ENCODE measurements around the gene EIF4E2. TPM values are rescaled to one million over a fixed set of nuclear protein-coding genes. Genes with fewer than 3 reads are reported as not detected.

The EIF4E2 gene
- total RNA-seq, 3 donors from 2014 or later (not counting 1 experiment from before 2014, with no cell fraction given) = 62.2 to 67.6 (median 63.5) TPM

DNA sequence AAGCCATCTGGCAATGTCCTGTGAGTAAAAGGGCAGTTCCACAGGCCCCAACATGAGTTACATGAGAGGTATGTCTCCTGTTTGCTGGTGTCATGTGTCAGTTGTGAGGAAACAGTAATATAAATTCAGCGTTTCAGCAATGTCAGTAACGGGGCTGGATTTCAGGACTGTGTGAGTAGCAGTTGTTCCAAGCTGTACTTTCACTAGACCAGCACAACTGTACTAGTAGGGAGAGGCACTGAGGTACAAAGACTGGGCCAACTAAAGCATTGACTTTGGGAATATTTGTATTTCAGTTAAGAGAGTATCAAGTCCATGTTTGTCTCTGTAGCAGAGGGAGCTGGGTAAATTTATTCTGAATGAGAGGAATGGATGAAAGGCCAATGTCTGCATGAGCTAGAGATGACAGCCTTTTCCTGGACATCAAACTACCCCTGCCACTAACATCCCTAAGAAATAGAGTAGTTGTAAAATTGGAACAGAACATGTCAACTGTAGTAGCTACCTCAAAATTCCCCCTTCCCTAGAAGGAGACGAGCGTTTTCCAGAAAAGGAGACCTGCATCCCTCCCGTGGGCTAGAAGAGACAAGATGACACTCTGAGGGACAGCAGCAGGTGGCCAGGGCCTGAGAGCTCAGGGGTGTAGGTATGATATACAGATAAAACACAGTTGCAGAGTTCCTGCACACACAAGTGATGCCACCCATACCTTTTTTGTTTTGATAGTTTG, 24.4 kb downstream of the EIF4E2 start:
- no peaks in the 10 kb centered on the region for H3K4me1 ChIP-seq (ENCODE audit: control insufficient read depth, insufficient read depth, low read length)
- DNase-seq (no peak), ATAC-seq (no peak)
- no peaks in the 10 kb centered on the region for H3K27me3 ChIP-seq (ENCODE audit: control insufficient read depth, insufficient read depth, low read length)
- H3K9me3 ChIP-seq (ENCODE audit: control insufficient read depth, insufficient read depth, low read length) = no peaks in the 10 kb centered on the region
- no peak overlapping the region for H3K27ac ChIP-seq (ENCODE audit: low read length)
- H3K36me3 ChIP-seq (ENCODE audit: control insufficient read depth, insufficient read depth, low read length) = peaks cover 48% of the 10 kb centered on the region
- WGBS (ENCODE audit: insufficient coverage) = over 99% methylated on average over 5 of the region's 5 CpGs
- Mint-ChIP-seq H3K4me1 (peaks cover 0 to 5% of the 10 kb centered on the region in 2 donors), H3K36me3 (no peaks in the 10 kb centered on the region), H3K27ac (no peak overlapping the region), H3K9me3 (no peaks in the 10 kb centered on the region), H3K4me3 (no peak overlapping the region), H3K27me3 (ENCODE audit: low read depth in 2 of 2) (no peaks in the 10 kb centered on the region)
- TF ChIP-seq, protein P1, sequence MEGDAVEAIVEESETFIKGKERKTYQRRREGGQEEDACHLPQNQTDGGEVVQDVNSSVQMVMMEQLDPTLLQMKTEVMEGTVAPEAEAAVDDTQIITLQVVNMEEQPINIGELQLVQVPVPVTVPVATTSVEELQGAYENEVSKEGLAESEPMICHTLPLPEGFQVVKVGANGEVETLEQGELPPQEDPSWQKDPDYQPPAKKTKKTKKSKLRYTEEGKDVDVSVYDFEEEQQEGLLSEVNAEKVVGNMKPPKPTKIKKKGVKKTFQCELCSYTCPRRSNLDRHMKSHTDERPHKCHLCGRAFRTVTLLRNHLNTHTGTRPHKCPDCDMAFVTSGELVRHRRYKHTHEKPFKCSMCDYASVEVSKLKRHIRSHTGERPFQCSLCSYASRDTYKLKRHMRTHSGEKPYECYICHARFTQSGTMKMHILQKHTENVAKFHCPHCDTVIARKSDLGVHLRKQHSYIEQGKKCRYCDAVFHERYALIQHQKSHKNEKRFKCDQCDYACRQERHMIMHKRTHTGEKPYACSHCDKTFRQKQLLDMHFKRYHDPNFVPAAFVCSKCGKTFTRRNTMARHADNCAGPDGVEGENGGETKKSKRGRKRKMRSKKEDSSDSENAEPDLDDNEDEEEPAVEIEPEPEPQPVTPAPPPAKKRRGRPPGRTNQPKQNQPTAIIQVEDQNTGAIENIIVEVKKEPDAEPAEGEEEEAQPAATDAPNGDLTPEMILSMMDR (IDR thresholded peaks at IDR 0.05) = no peak
- no peak overlapping the region for H3K4me3 ChIP-seq (ENCODE audit: low read length)
- intact Hi-C loops (cut with micrococcal nuclease) = no loop called here

DNA sequence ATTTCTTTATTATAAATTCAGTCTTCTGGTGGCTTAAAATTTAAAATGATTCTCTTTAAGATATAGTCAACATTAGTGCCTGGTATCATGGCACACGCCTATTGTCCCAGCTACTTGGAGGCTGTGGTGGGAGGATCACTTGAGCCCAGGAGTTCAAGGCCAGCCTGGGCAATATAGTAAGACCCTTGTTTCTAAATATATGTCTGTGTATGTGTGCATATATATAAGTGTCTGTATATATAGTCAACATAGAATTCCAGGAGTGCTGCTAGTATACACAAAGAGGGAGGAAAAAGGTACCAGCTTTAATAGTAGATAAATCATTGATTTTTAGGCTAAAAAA, 24.9 kb downstream of the EIF4E2 start:
- intact Hi-C loops (cut with micrococcal nuclease) = no loop called here

DNA sequence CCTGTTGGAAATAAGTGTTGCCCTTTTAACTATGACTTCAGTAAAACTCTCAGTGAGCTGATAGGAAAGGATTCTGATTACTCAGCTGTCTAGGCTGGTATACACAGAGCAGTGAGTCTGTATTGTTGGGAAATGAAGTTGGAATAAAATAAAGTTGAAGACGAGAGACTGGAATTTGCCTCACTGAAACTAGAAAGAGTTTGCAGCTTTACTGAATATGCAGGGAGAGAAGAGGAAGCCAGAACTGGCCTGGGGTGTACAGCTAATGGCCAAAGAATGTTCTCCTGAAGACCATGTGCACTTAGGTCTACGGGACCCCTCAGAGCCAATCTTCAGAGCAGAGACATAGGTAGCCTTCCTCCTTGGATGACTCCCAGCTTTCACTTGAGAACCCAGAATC, 26.5 kb downstream of the EIF4E2 start:
- Histone ChIP-seq H3K4me1 (ENCODE audit: control insufficient read depth, insufficient read depth, low read length) (no peaks in the 10 kb centered on the region), H3K36me3 (ENCODE audit: control insufficient read depth, insufficient read depth, low read length) (peaks cover 46% of the 10 kb centered on the region), H3K27me3 (ENCODE audit: control insufficient read depth, insufficient read depth, low read length) (no peaks in the 10 kb centered on the region), H3K27ac (ENCODE audit: low read length) (no peak overlapping the region), H3K4me3 (ENCODE audit: low read length) (no peak overlapping the region), H3K9me3 (ENCODE audit: control insufficient read depth, insufficient read depth, low read length) (no peaks in the 10 kb centered on the region)
- TF ChIP-seq, protein P1 (IDR thresholded peaks at IDR 0.05) = no peak
- intact Hi-C loops (cut with micrococcal nuclease) = no loop called here
- H3K27me3 Mint-ChIP-seq (ENCODE audit: low read depth in 2 of 2) = no peaks in the 10 kb centered on the region
- H3K36me3 Mint-ChIP-seq = peaks cover 9% of the 10 kb centered on the region
- ATAC-seq (no peak), DNase-seq (no peak)
- no peaks in the 10 kb centered on the region for H3K9me3 Mint-ChIP-seq
- no peak overlapping the region for H3K27ac Mint-ChIP-seq
- no peak overlapping the region for H3K4me3 Mint-ChIP-seq
- 98% methylated on average over 2 of the region's 2 CpGs for WGBS (ENCODE audit: insufficient coverage)
- H3K4me1 Mint-ChIP-seq = peaks cover 5 to 8% of the 10 kb centered on the region in 2 donors

More for the DNA sequence above, 24.9 kb downstream of the EIF4E2 start:
- H3K9me3 ChIP-seq (ENCODE audit: control insufficient read depth, insufficient read depth, low read length) = no peaks in the 10 kb centered on the region
- H3K27me3 Mint-ChIP-seq (ENCODE audit: low read depth in 2 of 2) = no peaks in the 10 kb centered on the region
- H3K4me1 Mint-ChIP-seq = peaks cover 0 to 5% of the 10 kb centered on the region in 2 donors
- H3K4me3 Mint-ChIP-seq = no peak overlapping the region
- WGBS (ENCODE audit: insufficient coverage) = 100% methylated on average over 1 of the region's 1 CpG
- H3K27me3 ChIP-seq (ENCODE audit: control insufficient read depth, insufficient read depth, low read length) = no peaks in the 10 kb centered on the region
- H3K4me3 ChIP-seq (ENCODE audit: low read length) = no peak overlapping the region
- no peak overlapping the region for H3K27ac Mint-ChIP-seq
- H3K27ac ChIP-seq (ENCODE audit: low read length) = no peak overlapping the region
- H3K4me1 ChIP-seq (ENCODE audit: control insufficient read depth, insufficient read depth, low read length) = no peaks in the 10 kb centered on the region
- TF ChIP-seq, protein P1 (IDR thresholded peaks at IDR 0.05) = no peak
- no peaks in the 10 kb centered on the region for H3K36me3 Mint-ChIP-seq
- no peaks in the 10 kb centered on the region for H3K9me3 Mint-ChIP-seq
- ATAC-seq (no peak), DNase-seq (no peak)
- peaks cover 44% of the 10 kb centered on the region for H3K36me3 ChIP-seq (ENCODE audit: control insufficient read depth, insufficient read depth, low read length)

DNA sequence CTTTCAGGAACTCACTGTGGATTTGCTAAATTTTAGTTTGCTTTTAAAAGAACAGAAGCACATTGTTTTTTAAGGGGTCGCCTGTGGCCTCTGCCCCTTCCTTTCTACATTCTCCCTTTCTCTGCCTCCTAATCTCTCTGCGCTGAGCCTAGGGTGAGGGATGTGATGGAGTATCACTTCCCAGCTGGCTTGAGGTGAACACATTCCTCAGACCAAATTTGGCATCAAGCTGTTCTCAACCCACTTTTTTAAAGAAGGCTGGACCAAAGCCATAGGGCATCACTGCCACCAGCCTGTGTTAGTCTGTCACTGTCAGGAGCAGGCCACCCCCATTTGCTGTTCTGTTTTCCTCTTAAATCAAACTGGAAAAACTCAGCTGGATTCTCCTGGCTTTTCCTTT, 27.4 kb downstream of the EIF4E2 start:
- H3K27ac Mint-ChIP-seq = no peak overlapping the region
- WGBS (ENCODE audit: insufficient coverage) = no CpG with 5 or more reads among the region's 2 CpGs
- Histone ChIP-seq H3K4me3 (ENCODE audit: low read length) (no peak overlapping the region), H3K4me1 (ENCODE audit: control insufficient read depth, insufficient read depth, low read length) (no peaks in the 10 kb centered on the region), H3K27me3 (ENCODE audit: control insufficient read depth, insufficient read depth, low read length) (no peaks in the 10 kb centered on the region), H3K36me3 (ENCODE audit: control insufficient read depth, insufficient read depth, low read length) (peaks cover 45% of the 10 kb centered on the region), H3K9me3 (ENCODE audit: control insufficient read depth, insufficient read depth, low read length) (no peaks in the 10 kb centered on the region), H3K27ac (ENCODE audit: low read length) (no peak overlapping the region)
- H3K4me1 Mint-ChIP-seq = peaks cover 5 to 8% of the 10 kb centered on the region in 2 donors
- H3K27me3 Mint-ChIP-seq (ENCODE audit: low read depth in 2 of 2) = no peaks in the 10 kb centered on the region
- H3K4me3 Mint-ChIP-seq = no peak overlapping the region
- no peak for DNase-seq
- H3K36me3 Mint-ChIP-seq = peaks cover 9% of the 10 kb centered on the region
- TF ChIP-seq, protein P1 (IDR thresholded peaks at IDR 0.05) = no peak
- no peak for ATAC-seq
- H3K9me3 Mint-ChIP-seq = no peaks in the 10 kb centered on the region
- intact Hi-C loops (cut with micrococcal nuclease) = no loop called here
